Liver (tissue), 9 donors: ENCODE measurements around the gene CDS1. TPM values are rescaled to one million over a fixed set of nuclear protein-coding genes. Genes with fewer than 3 reads are reported as not detected.

ENCODE experiments used
- DNase-seq: peaks from one replicate; pipeline ENCODE4 v3.0.0-alpha.2; 2017; ENCODE audit warnings: low spot score
- H3K27ac ChIP-seq, 2 donors: one replicate each; pipeline ENCODE4 v1.7.0; 2013; ENCODE audit warnings: inconsistent platforms in 2 of 2, low read length in 2 of 2, control low read depth in 1 of 2, low read depth in 1 of 2, mild to moderate bottlenecking in 1 of 2
- H3K27me3 ChIP-seq, 4 donors: one replicate each; pipeline versions ENCODE4 v1.6.1 to v1.7.0; 2013; ENCODE audit warnings: low read length in 3 of 4, inconsistent platforms in 1 of 4, mild to moderate bottlenecking in 1 of 4, moderate library complexity in 1 of 4; ENCODE audit not compliant: control insufficient read depth in 4 of 4, insufficient read depth in 4 of 4
- H3K36me3 ChIP-seq, 4 donors: one replicate each; pipeline versions ENCODE4 v1.6.1 to v1.7.0; 2013; ENCODE audit warnings: low read length in 3 of 4, mild to moderate bottlenecking in 3 of 4, low read depth in 1 of 4, moderate library complexity in 1 of 4; ENCODE audit not compliant: control insufficient read depth in 4 of 4, insufficient read depth in 3 of 4
- H3K4me1 ChIP-seq, 4 donors: one replicate each; pipeline versions ENCODE4 v1.6.1 to v1.7.0; 2013; ENCODE audit warnings: low read length in 3 of 4, mild to moderate bottlenecking in 3 of 4, moderate library complexity in 1 of 4; ENCODE audit not compliant: control insufficient read depth in 4 of 4, insufficient read depth in 4 of 4
- H3K4me3 ChIP-seq, 3 donors: one replicate each; pipeline versions ENCODE4 v1.6.1 to v1.7.0; 2013; ENCODE audit warnings: low read length in 3 of 3, control low read depth in 1 of 3, low read depth in 1 of 3, mild to moderate bottlenecking in 1 of 3
- H3K9ac ChIP-seq, 2 donors: one replicate each; pipeline ENCODE4 v1.7.0; 2013; ENCODE audit warnings: low read length in 2 of 2, mild to moderate bottlenecking in 2 of 2, moderate library complexity in 2 of 2, control low read depth in 1 of 2, low read depth in 1 of 2
- H3K9me3 ChIP-seq, 4 donors: one replicate each; pipeline versions ENCODE4 v1.6.1 to v1.7.0; 2013; ENCODE audit warnings: low read length in 3 of 4; ENCODE audit not compliant: control insufficient read depth in 4 of 4
- EGR1 ChIP-seq, 2 donors: IDR thresholded peaks; 2 replicates each; pipeline ENCODE4 v1.6.1; 2016 to 2018; ENCODE audit warnings: antibody characterized with exemption in 2 of 2, low read depth in 2 of 2
- FOXA1 ChIP-seq: IDR thresholded peaks from 2 replicates; pipeline ENCODE4 v1.6.1; 2016; ENCODE audit warnings: antibody characterized with exemption
- FOXA2 ChIP-seq: IDR thresholded peaks from 2 replicates; pipeline ENCODE4 v1.6.1; 2016; ENCODE audit warnings: antibody characterized with exemption
- GABPA ChIP-seq, 2 donors: IDR thresholded peaks in 1 of 2; conservative IDR thresholded peaks in 1 of 2; 2 replicates each; pipeline ENCODE4 v1.6.1; 2016; ENCODE audit warnings: antibody characterized with exemption in 2 of 2, mild to moderate bottlenecking in 1 of 2, moderate library complexity in 1 of 2
- HNF4A ChIP-seq, 2 donors: conservative IDR thresholded peaks; 2 replicates each; pipeline ENCODE4 v1.6.1; 2016; ENCODE audit warnings: antibody characterized with exemption in 2 of 2, mild to moderate bottlenecking in 2 of 2
- HNF4G ChIP-seq: IDR thresholded peaks from 2 replicates; pipeline ENCODE4 v1.6.1; 2016; ENCODE audit warnings: antibody characterized with exemption
- JUND ChIP-seq, 2 donors: IDR thresholded peaks; 2 replicates each; pipeline ENCODE4 v1.6.1; 2016; ENCODE audit warnings: antibody characterized with exemption in 2 of 2
- NR2F2 ChIP-seq: IDR thresholded peaks from 2 replicates; pipeline ENCODE4 v1.6.1; 2016; ENCODE audit warnings: antibody characterized with exemption
- RAD21 ChIP-seq, 2 donors: IDR thresholded peaks; 2 replicates each; pipeline ENCODE4 v1.6.1; 2016; ENCODE audit warnings: antibody characterized with exemption in 2 of 2, mild to moderate bottlenecking in 2 of 2
- RXRA ChIP-seq, 2 donors: IDR thresholded peaks; 2 replicates each; pipeline ENCODE4 v1.6.1; 2017 to 2018; ENCODE audit warnings: antibody characterized with exemption in 2 of 2, mild to moderate bottlenecking in 1 of 2
- SP1 ChIP-seq: IDR thresholded peaks from 2 replicates; pipeline ENCODE4 v1.6.1; 2018; ENCODE audit warnings: antibody characterized with exemption, mild to moderate bottlenecking
- TAF1 ChIP-seq: conservative IDR thresholded peaks from 2 replicates; pipeline ENCODE4 v1.6.1; 2016; ENCODE audit warnings: antibody characterized with exemption, mild to moderate bottlenecking
- YY1 ChIP-seq: IDR thresholded peaks from 2 replicates; pipeline ENCODE4 v1.6.1; 2016; ENCODE audit warnings: antibody characterized with exemption, mild to moderate bottlenecking
- WGBS: extraction: QIAGEN DNeasy Blood & Tissue Kit; methylation state at CpG from one replicate; pipeline ENCODE4 v1.1.7; 2013; 5-methylcytosine and 5-hydroxymethylcytosine counted together
- polyA plus RNA-seq, 2 donors: library from polyadenylated mRNA; stranded (reverse) in 1 of 2; unstranded in 1 of 2; fragments of 200-250 nt in 1 of 2; fragments of >200 nt in 1 of 2; fragmentation: Nextera tagmentation in 1 of 2; extraction: Ambion mirVana in 1 of 2; gene quantifications; one replicate each; pipeline versions ENCODE4 v1.2.1 to v1.2.3, GENCODE V29; 2013 to 2015
- total RNA-seq, 2 donors: library from RNA; depleted of rRNA; stranded (reverse); fragments of >200 nt; gene quantifications; one replicate each; pipeline ENCODE4 v1.2.3, GENCODE V29; 2014
- TF ChIP-seq, protein P1 (sequence below): IDR thresholded peaks from 2 replicates; pipeline ENCODE4 v1.6.1; 2016; ENCODE audit warnings: antibody characterized with exemption
- TF ChIP-seq, protein P2 (sequence below): IDR thresholded peaks from 2 replicates; pipeline ENCODE4 v1.6.1; 2016; ENCODE audit warnings: antibody characterized with exemption
- TF ChIP-seq, protein P3 (sequence below): IDR thresholded peaks from 2 replicates; pipeline ENCODE4 v1.6.1; 2016; ENCODE audit warnings: antibody characterized with exemption, mild to moderate bottlenecking
- TF ChIP-seq, protein P4 (sequence below): fragments of 150-350 bp; IDR thresholded peaks from 2 replicates; pipeline ENCODE4 v1.5.1; 2017; ENCODE audit warnings: improper control_type of control experiment, low read depth, low read length; ENCODE audit not compliant: missing input control
- TF ChIP-seq, protein P5 (sequence below): IDR thresholded peaks from 2 replicates; pipeline ENCODE4 v1.6.1; 2016; ENCODE audit warnings: antibody characterized with exemption
- donor health status: healthy.
- donor health status: healthy.
- donor health status: healthy.
- donor health status: healthy.
- donor health status: healthy.

The CDS1 gene
- total and polyA plus RNA-seq, 4 donors: 0.56 to 3.6 (median 0.78) TPM

DNA sequence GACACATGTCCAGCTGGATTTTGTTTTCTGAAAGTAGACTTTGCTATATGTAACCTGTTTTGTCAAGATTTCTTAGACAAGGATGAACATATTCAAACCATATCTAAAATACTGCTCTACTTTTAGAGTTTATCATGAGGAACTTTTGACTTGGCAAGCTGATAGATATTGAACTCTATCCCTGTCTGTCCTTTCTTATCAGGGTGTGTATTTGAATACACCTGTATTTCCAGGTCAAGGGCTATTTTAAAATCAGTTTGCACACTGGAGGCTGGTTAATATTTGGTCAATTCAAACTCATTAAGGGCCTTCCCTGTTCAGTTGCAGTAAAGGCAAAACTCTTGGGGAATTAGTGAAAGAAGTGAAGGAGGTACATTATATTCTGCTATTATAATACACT lies 2.3 kb downstream of the CDS1 start:
- DNase-seq: no peak
- TF ChIP-seq, protein P1, sequence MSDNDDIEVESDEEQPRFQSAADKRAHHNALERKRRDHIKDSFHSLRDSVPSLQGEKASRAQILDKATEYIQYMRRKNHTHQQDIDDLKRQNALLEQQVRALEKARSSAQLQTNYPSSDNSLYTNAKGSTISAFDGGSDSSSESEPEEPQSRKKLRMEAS: peak; percentile 45
- TF ChIP-seq FOXA2: no peak
- TF ChIP-seq RAD21 (IDR thresholded peaks at IDR 0.05): peak in 1 of 2 donors; percentile 35
- peak; percentile 63 to 75 for TF ChIP-seq RXRA (IDR thresholded peaks at IDR 0.05)
- no peak for TF ChIP-seq TAF1
- TF ChIP-seq, protein P2, sequence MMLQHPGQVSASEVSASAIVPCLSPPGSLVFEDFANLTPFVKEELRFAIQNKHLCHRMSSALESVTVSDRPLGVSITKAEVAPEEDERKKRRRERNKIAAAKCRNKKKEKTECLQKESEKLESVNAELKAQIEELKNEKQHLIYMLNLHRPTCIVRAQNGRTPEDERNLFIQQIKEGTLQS: no peak
- TF ChIP-seq, protein P3, sequence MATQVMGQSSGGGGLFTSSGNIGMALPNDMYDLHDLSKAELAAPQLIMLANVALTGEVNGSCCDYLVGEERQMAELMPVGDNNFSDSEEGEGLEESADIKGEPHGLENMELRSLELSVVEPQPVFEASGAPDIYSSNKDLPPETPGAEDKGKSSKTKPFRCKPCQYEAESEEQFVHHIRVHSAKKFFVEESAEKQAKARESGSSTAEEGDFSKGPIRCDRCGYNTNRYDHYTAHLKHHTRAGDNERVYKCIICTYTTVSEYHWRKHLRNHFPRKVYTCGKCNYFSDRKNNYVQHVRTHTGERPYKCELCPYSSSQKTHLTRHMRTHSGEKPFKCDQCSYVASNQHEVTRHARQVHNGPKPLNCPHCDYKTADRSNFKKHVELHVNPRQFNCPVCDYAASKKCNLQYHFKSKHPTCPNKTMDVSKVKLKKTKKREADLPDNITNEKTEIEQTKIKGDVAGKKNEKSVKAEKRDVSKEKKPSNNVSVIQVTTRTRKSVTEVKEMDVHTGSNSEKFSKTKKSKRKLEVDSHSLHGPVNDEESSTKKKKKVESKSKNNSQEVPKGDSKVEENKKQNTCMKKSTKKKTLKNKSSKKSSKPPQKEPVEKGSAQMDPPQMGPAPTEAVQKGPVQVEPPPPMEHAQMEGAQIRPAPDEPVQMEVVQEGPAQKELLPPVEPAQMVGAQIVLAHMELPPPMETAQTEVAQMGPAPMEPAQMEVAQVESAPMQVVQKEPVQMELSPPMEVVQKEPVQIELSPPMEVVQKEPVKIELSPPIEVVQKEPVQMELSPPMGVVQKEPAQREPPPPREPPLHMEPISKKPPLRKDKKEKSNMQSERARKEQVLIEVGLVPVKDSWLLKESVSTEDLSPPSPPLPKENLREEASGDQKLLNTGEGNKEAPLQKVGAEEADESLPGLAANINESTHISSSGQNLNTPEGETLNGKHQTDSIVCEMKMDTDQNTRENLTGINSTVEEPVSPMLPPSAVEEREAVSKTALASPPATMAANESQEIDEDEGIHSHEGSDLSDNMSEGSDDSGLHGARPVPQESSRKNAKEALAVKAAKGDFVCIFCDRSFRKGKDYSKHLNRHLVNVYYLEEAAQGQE: no peak
- peak; percentile 47 for TF ChIP-seq YY1
- TF ChIP-seq GABPA (IDR thresholded peaks at IDR 0.05 in 1 of 2, conservative IDR thresholded peaks at IDR 0.05 in 1 of 2): no peak
- peak; percentile 58 for TF ChIP-seq SP1
- TF ChIP-seq JUND (IDR thresholded peaks at IDR 0.05): peak in 1 of 2 donors; percentile 21
- TF ChIP-seq HNF4A (conservative IDR thresholded peaks at IDR 0.05): peak; percentile 63 to 76
- H3K4me3 ChIP-seq: no peak overlapping the region
- H3K27me3 ChIP-seq: peaks cover 0 to 5% (median 3%) of the 10 kb centered on the region in 4 donors
- no peaks in the 10 kb centered on the region for H3K36me3 ChIP-seq
- no peak overlapping the region for H3K27ac ChIP-seq
- peaks cover 0 to 3% (median 2%) of the 10 kb centered on the region in 4 donors for H3K9me3 ChIP-seq
- no peak overlapping the region for H3K9ac ChIP-seq
- peaks cover 8 to 36% (median 31%) of the 10 kb centered on the region in 4 donors for H3K4me1 ChIP-seq

DNA sequence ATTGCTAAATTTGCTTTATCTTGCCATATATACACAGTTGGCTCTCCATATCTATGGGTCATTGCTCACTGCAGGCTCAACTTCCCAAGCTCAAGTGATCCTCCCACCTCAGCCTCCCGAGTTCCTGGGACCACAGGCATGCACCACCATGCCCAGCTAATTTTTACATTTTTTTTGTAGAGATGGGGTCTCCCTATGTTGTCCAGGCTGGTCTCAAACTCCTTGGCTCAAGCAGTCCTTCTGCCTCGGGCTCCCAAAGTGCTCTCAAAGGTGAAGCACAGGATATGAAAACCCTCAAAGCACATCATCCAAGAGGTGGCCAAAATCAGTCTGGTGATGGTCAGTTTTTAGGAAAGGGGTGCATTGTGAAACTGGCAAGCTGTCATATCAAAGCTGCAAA lies 11.8 kb downstream of the CDS1 start:
- TF ChIP-seq, protein P3: no peak
- TF ChIP-seq TAF1 (no peak), JUND (IDR thresholded peaks at IDR 0.05) (no peak), RAD21 (IDR thresholded peaks at IDR 0.05) (no peak), SP1 (no peak), GABPA (IDR thresholded peaks at IDR 0.05 in 1 of 2, conservative IDR thresholded peaks at IDR 0.05 in 1 of 2) (no peak), HNF4A (conservative IDR thresholded peaks at IDR 0.05) (no peak), RXRA (IDR thresholded peaks at IDR 0.05) (no peak), FOXA1 (no peak), FOXA2 (no peak), EGR1 (IDR thresholded peaks at IDR 0.05; ENCODE audit: low read depth in 2 of 2) (no peak), HNF4G (no peak), NR2F2 (no peak)
- TF ChIP-seq, protein P2: no peak
- TF ChIP-seq, protein P4, sequence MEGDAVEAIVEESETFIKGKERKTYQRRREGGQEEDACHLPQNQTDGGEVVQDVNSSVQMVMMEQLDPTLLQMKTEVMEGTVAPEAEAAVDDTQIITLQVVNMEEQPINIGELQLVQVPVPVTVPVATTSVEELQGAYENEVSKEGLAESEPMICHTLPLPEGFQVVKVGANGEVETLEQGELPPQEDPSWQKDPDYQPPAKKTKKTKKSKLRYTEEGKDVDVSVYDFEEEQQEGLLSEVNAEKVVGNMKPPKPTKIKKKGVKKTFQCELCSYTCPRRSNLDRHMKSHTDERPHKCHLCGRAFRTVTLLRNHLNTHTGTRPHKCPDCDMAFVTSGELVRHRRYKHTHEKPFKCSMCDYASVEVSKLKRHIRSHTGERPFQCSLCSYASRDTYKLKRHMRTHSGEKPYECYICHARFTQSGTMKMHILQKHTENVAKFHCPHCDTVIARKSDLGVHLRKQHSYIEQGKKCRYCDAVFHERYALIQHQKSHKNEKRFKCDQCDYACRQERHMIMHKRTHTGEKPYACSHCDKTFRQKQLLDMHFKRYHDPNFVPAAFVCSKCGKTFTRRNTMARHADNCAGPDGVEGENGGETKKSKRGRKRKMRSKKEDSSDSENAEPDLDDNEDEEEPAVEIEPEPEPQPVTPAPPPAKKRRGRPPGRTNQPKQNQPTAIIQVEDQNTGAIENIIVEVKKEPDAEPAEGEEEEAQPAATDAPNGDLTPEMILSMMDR: no peak
- TF ChIP-seq, protein P5, sequence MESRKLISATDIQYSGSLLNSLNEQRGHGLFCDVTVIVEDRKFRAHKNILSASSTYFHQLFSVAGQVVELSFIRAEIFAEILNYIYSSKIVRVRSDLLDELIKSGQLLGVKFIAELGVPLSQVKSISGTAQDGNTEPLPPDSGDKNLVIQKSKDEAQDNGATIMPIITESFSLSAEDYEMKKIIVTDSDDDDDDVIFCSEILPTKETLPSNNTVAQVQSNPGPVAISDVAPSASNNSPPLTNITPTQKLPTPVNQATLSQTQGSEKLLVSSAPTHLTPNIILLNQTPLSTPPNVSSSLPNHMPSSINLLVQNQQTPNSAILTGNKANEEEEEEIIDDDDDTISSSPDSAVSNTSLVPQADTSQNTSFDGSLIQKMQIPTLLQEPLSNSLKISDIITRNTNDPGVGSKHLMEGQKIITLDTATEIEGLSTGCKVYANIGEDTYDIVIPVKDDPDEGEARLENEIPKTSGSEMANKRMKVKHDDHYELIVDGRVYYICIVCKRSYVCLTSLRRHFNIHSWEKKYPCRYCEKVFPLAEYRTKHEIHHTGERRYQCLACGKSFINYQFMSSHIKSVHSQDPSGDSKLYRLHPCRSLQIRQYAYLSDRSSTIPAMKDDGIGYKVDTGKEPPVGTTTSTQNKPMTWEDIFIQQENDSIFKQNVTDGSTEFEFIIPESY: no peak
- no peak overlapping the region for H3K4me3 ChIP-seq
- no peak overlapping the region for H3K9ac ChIP-seq
- H3K27me3 ChIP-seq: peaks cover 0 to 13% (median 0%) of the 10 kb centered on the region in 4 donors
- no peak overlapping the region for H3K27ac ChIP-seq
- 79% methylated on average over 2 of the region's 2 CpGs for whole genome bisulfite sequencing
- peaks cover 0 to 3% (median 0%) of the 10 kb centered on the region in 4 donors for H3K9me3 ChIP-seq
- H3K36me3 ChIP-seq: no peaks in the 10 kb centered on the region
- no peaks in the 10 kb centered on the region for H3K4me1 ChIP-seq
- no peak for DNase-seq
